Measurements from ENCODE around the gene GMDS. TPM values are rescaled to one million over a fixed set of nuclear protein-coding genes. Genes with fewer than 3 reads are reported as not detected.

Gene GMDS
- total RNA-seq, 1 experiment from 2014 or later = 31.1 TPM

DNA sequence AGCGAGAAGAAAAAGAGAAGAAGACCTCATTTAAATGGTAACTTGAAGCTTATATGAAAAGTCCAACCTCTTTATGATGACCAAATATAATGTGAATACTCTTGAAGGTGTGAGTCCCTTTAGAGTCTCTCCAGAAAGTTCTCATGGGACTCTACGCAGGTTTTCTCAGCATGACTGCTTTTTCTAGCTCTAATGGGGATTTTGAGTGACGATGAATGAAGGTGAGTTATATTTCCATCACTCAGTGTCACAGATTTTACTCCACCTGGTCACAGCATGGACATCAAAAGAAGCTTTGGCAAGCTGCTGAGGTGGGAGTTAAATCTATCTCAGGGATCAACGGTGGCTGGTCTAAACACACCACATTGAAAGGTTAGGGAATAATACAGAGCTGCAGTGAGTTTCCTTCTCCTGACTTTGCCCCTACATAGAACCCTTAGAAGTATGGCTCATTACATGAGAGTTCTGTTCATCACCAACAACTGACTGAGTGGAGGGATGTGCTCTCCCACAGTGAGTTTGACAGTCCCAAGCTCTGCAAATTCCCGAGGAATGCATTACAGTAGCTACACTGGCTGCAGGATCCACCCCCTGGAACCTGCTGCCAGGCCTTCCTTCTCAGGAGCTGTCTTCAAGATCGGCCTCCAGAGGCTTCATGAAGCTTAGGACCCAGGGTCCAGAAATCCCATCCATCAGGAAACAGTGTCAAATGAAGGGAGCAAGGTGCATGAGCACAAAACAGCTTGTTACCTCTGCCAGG lies 508.9 kb downstream of the GMDS start:
- H3K27me3 ChIP-seq (replicated peaks; ENCODE audit: control insufficient read depth, insufficient read depth, low read length) = no peaks in the 10 kb centered on the region
- Mint-ChIP-seq H3K4me1 (ENCODE audit: low read depth, unreplicated experiment) (no peaks in the 10 kb centered on the region), H3K36me3 (ENCODE audit: insufficient read depth, unreplicated experiment) (no peaks in the 10 kb centered on the region), H3K9me3 (ENCODE audit: unreplicated experiment) (no peaks in the 10 kb centered on the region), H3K4me3 (ENCODE audit: unreplicated experiment) (no peak overlapping the region), H3K27me3 (ENCODE audit: insufficient read depth, unreplicated experiment) (no peaks in the 10 kb centered on the region), H3K27ac (ENCODE audit: unreplicated experiment) (no peak overlapping the region)
- ChIA-PET CTCF (no interaction called here), POLR2A (no interaction called here)
- TF ChIP-seq, protein P1, sequence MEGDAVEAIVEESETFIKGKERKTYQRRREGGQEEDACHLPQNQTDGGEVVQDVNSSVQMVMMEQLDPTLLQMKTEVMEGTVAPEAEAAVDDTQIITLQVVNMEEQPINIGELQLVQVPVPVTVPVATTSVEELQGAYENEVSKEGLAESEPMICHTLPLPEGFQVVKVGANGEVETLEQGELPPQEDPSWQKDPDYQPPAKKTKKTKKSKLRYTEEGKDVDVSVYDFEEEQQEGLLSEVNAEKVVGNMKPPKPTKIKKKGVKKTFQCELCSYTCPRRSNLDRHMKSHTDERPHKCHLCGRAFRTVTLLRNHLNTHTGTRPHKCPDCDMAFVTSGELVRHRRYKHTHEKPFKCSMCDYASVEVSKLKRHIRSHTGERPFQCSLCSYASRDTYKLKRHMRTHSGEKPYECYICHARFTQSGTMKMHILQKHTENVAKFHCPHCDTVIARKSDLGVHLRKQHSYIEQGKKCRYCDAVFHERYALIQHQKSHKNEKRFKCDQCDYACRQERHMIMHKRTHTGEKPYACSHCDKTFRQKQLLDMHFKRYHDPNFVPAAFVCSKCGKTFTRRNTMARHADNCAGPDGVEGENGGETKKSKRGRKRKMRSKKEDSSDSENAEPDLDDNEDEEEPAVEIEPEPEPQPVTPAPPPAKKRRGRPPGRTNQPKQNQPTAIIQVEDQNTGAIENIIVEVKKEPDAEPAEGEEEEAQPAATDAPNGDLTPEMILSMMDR (IDR thresholded peaks at IDR 0.05; ENCODE audit: insufficient read depth in 1 of 2, low read depth in 1 of 2, low read length in 1 of 2, severe bottlenecking in 1 of 2, unreplicated experiment in 1 of 2) = no peak
- no peak for DNase-seq
- H3K9me3 ChIP-seq = no peaks in the 10 kb centered on the region
- no TSS peak for BruUV-seq (replicated peaks)
- H3K4me1 ChIP-seq = no peaks in the 10 kb centered on the region
- H3K4me3 ChIP-seq (ENCODE audit: low read depth, low read length) = no peak overlapping the region
- intact Hi-C loops (cut with micrococcal nuclease; ENCODE audit: unreplicated experiment) = no loop called here
- no peaks in the 10 kb centered on the region for H3K36me3 ChIP-seq (ENCODE audit: control insufficient read depth, insufficient read depth, low read length)

DNA sequence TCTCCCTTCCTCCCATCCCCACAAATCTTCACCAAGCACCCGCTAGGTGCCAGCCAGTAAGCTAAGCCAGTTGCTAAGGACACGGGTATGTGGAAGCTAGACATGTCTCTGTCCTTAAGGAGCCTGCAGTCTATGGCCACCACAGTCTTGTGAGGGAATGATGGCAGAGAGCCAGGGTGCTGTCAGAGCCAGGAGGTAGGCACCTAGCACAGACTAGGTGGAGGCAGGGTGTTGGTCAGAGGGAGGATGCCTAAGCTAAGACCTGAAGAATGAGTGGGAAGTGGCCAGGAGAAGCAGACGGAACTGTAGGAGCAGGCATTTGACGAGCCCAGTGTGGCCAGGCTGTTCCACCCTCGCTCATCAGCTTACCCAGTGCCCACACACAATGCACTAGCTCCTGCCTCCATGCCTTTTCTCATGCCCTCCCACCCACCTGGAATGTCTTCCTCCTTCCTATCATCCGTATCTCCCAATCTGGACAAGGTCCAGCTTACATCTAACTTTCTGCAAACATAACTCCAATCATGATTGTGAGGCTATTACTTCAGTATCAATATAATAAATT lies 510.1 kb downstream of the GMDS start:
- H3K4me1 Mint-ChIP-seq (ENCODE audit: low read depth, unreplicated experiment) = peaks cover 6% of the 10 kb centered on the region
- TF ChIP-seq, protein P1 (IDR thresholded peaks at IDR 0.05; ENCODE audit: insufficient read depth in 1 of 2, low read depth in 1 of 2, low read length in 1 of 2, severe bottlenecking in 1 of 2, unreplicated experiment in 1 of 2) = no peak
- Histone ChIP-seq H3K27me3 (replicated peaks; ENCODE audit: control insufficient read depth, insufficient read depth, low read length) (no peaks in the 10 kb centered on the region), H3K9me3 (no peaks in the 10 kb centered on the region), H3K36me3 (ENCODE audit: control insufficient read depth, insufficient read depth, low read length) (no peaks in the 10 kb centered on the region), H3K4me3 (ENCODE audit: low read depth, low read length) (no peak overlapping the region), H3K4me1 (peaks cover 3% of the 10 kb centered on the region; the same call in 1 of the 2 replicates)
- intact Hi-C loops (cut with micrococcal nuclease; ENCODE audit: unreplicated experiment) = no loop called here
- no peak overlapping the region for H3K27ac Mint-ChIP-seq (ENCODE audit: unreplicated experiment)
- no peak overlapping the region for H3K4me3 Mint-ChIP-seq (ENCODE audit: unreplicated experiment)
- H3K36me3 Mint-ChIP-seq (ENCODE audit: insufficient read depth, unreplicated experiment) = no peaks in the 10 kb centered on the region
- H3K27me3 Mint-ChIP-seq (ENCODE audit: insufficient read depth, unreplicated experiment) = no peaks in the 10 kb centered on the region
- POLR2A ChIA-PET = no interaction called here
- no peaks in the 10 kb centered on the region for H3K9me3 Mint-ChIP-seq (ENCODE audit: unreplicated experiment)
- no peak for DNase-seq
- no TSS peak for BruUV-seq (replicated peaks)
- CTCF ChIA-PET = no interaction called here

DNA sequence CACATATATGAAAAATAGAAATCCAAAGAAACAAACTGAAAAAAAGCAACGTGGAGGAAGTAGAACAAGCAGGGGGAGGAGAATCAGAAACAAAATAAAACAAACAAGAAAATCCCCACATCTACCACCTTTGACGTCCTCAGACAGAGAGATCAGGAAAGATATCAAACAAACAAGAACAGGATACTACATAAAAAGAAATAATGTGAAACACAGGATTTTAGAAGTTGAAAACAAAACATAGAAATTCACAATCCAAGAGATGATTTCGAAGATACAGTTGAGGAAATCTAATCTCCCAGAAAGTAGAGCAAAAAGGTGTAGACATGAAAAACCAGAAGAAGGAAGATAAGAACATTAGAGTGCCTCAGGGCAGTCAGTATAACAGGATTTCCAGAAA lies 514.5 kb downstream of the GMDS start:
- peaks cover 6% of the 10 kb centered on the region for H3K4me1 Mint-ChIP-seq (ENCODE audit: low read depth, unreplicated experiment)
- H3K9me3 ChIP-seq = no peaks in the 10 kb centered on the region
- TF ChIP-seq, protein P1 (IDR thresholded peaks at IDR 0.05; ENCODE audit: insufficient read depth in 1 of 2, low read depth in 1 of 2, low read length in 1 of 2, severe bottlenecking in 1 of 2, unreplicated experiment in 1 of 2) = no peak
- no peaks in the 10 kb centered on the region for H3K27me3 ChIP-seq (replicated peaks; ENCODE audit: control insufficient read depth, insufficient read depth, low read length)
- no peak for DNase-seq
- ChIA-PET CTCF (no interaction called here), POLR2A (no interaction called here)
- H3K9me3 Mint-ChIP-seq (ENCODE audit: unreplicated experiment) = no peaks in the 10 kb centered on the region
- intact Hi-C loops (cut with micrococcal nuclease; ENCODE audit: unreplicated experiment) = no loop called here
- no peaks in the 10 kb centered on the region for H3K27me3 Mint-ChIP-seq (ENCODE audit: insufficient read depth, unreplicated experiment)
- H3K36me3 Mint-ChIP-seq (ENCODE audit: insufficient read depth, unreplicated experiment) = no peaks in the 10 kb centered on the region
- no peak overlapping the region for H3K4me3 Mint-ChIP-seq (ENCODE audit: unreplicated experiment)
- BruUV-seq (replicated peaks) = no TSS peak
- no peak overlapping the region for H3K27ac Mint-ChIP-seq (ENCODE audit: unreplicated experiment)
- peaks cover 3% of the 10 kb centered on the region; the same call in 1 of the 2 replicates for H3K4me1 ChIP-seq
- no peaks in the 10 kb centered on the region for H3K36me3 ChIP-seq (ENCODE audit: control insufficient read depth, insufficient read depth, low read length)
- H3K4me3 ChIP-seq (ENCODE audit: low read depth, low read length) = no peak overlapping the region

All from Caco-2 (cell line).